HG02884 (cell line): ENCODE results near the gene XKRX.

Source experiments
- ATAC-seq: cut with Tn5 transposase; IDR thresholded peaks from one replicate; pipeline ENCODE4 v1.9.1; 2021; ENCODE audit warnings: mild to moderate bottlenecking, moderate library complexity; ENCODE audit not compliant: unreplicated experiment

Gene XKRX

GRCh38 chrX:100895365-100896075, 33.2 kb downstream of the XKRX start:
- ATAC-seq = peak; percentile 74

- ATAC-seq = no peak
Observed at GRCh38 chrX:100883654-100884053, 45.1 kb downstream of the XKRX start.

GRCh38 chrX:100880368-100880767, 48.3 kb downstream of the XKRX start:
- ATAC-seq = no peak

- no peak for ATAC-seq
Observed at GRCh38 chrX:100874325-100874724, 54.4 kb downstream of the XKRX start, which contains the start of gene NOX1. Gene NOX1, minus strand, starts transcription at chrX:100874359. Its CDS starts 220 bp downstream, at chrX:100874139.

- no peak for ATAC-seq
Observed at GRCh38 chrX:100871594-100872560, 56.8 kb downstream of the XKRX start.

- no peak for ATAC-seq
Observed at GRCh38 chrX:100870527-100870926, 58.2 kb downstream of the XKRX start.

- no peak for ATAC-seq
Observed at GRCh38 chrX:100868273-100868672, 60.4 kb downstream of the XKRX start.

- ATAC-seq = no peak
Observed at GRCh38 chrX:100864657-100865391, 63.9 kb downstream of the XKRX start.
